ENCODE measurements around the gene LRRC26. TPM values are rescaled to one million over a fixed set of nuclear protein-coding genes. Genes with fewer than 3 reads are reported as not detected.

Gene LRRC26
- total and polyA plus RNA-seq, 7 donors = 0.68 to 6.3 (median 1.3) TPM; not detected in 3

GRCh38 chr9:137145731-137146526 is 23.9 kb downstream of the LRRC26 start:
- no peak overlapping the region for H3K27ac ChIP-seq
- DNase-seq = no peak
- H3K4me3 ChIP-seq = no peak overlapping the region
- H3K27me3 ChIP-seq = peaks cover 7 to 87% (median 65%) of the 10 kb centered on the region in 3 donors
- peaks cover 0 to 5% (median 0%) of the 10 kb centered on the region in 4 donors for H3K4me1 ChIP-seq
- 55 to 60% methylated on average over 49 of the region's 49 CpGs for WGBS, 2 donors
- no peaks in the 10 kb centered on the region for H3K9me3 ChIP-seq
- no peaks in the 10 kb centered on the region for H3K36me3 ChIP-seq
- TF ChIP-seq POLR2A (IDR thresholded peaks at IDR 0.05) (no peak), EP300 (IDR thresholded peaks at IDR 0.05) (no peak), POLR2AphosphoS5 (IDR thresholded peaks at IDR 0.05) (no peak), CTCF (IDR thresholded peaks at IDR 0.05) (no peak)
- intact Hi-C loops (cut with DNase I) = no loop called here

GRCh38 chr9:137143459-137143858 is 26.4 kb downstream of the LRRC26 start:
- no peak for TF ChIP-seq POLR2A (IDR thresholded peaks at IDR 0.05)
- TF ChIP-seq CTCF (IDR thresholded peaks at IDR 0.05) = no peak
- TF ChIP-seq POLR2AphosphoS5 (IDR thresholded peaks at IDR 0.05) = no peak
- no peak for TF ChIP-seq EP300 (IDR thresholded peaks at IDR 0.05)
- H3K9me3 ChIP-seq = no peaks in the 10 kb centered on the region
- peaks cover 26 to 91% (median 83%) of the 10 kb centered on the region in 3 donors for H3K27me3 ChIP-seq
- DNase-seq = no peak
- no peaks in the 10 kb centered on the region for H3K36me3 ChIP-seq
- peaks cover 0 to 10% (median 9%) of the 10 kb centered on the region in 4 donors for H3K4me1 ChIP-seq
- no peak overlapping the region for H3K4me3 ChIP-seq
- WGBS, 2 donors = 50 to 71% methylated on average over 4 of the region's 4 CpGs
- H3K27ac ChIP-seq = no peak overlapping the region
- intact Hi-C loops (cut with DNase I) = no loop called here

GRCh38 chr9:137141976-137142936 is 27.6 kb downstream of the LRRC26 start:
- Histone ChIP-seq H3K9me3 (no peaks in the 10 kb centered on the region), H3K27ac (no peak overlapping the region), H3K4me1 (peaks cover 0 to 12% (median 9%) of the 10 kb centered on the region in 4 donors), H3K4me3 (no peak overlapping the region), H3K36me3 (no peaks in the 10 kb centered on the region), H3K27me3 (peaks cover 36 to 91% (median 83%) of the 10 kb centered on the region in 3 donors)
- intact Hi-C loops (cut with DNase I) = no loop called here
- no peak for DNase-seq
- WGBS, 2 donors = 69 to 80% methylated on average over 24 of the region's 24 CpGs
- TF ChIP-seq POLR2A (IDR thresholded peaks at IDR 0.05) = no peak
- no peak for TF ChIP-seq POLR2AphosphoS5 (IDR thresholded peaks at IDR 0.05)
- TF ChIP-seq EP300 (IDR thresholded peaks at IDR 0.05) = no peak
- no peak for TF ChIP-seq CTCF (IDR thresholded peaks at IDR 0.05)

DNA sequence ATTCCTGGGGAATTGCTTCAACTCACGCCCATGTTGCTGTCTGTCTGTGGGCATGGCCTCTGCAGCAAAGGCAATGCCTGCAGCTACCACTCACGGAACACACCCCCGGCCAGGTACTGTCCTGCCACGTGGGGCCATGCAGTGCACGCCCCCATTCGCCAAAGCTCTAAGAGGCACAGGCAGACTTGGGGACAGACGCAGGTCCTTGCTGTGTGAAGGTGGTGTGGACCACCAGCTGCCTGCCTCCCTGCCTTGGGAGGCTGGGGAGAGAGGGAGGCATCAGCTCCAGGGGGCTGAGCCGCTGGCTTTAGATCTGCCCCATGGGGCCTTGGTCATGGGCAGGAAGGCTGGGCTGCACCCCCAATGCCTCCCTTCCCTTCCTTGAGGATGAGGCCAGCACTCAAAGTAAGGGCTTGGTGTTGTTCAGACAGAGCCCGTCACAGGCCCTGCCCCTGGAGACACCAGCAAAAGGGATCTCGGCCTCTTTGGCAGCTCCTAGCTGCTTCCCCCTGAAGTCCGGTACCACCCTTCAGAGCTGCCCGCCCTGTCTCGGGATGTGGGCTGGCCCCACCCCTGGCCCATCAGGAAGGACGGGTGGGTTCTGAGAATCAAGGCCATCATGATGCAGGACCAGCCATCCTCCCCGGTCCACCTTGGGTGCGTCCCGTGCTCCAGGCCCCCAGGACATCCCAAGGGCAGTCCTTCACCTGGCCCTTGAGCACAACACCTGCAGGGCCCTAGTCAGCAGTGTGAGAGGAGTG is 28.6 kb downstream of the LRRC26 start:
- intact Hi-C loops (cut with DNase I) = no loop called here
- 69 to 77% methylated on average over 17 of the region's 17 CpGs for WGBS, 2 donors
- Histone ChIP-seq H3K36me3 (no peaks in the 10 kb centered on the region), H3K27ac (no peak overlapping the region), H3K4me1 (peaks cover 0 to 12% (median 9%) of the 10 kb centered on the region in 4 donors), H3K4me3 (no peak overlapping the region), H3K9me3 (no peaks in the 10 kb centered on the region), H3K27me3 (peaks cover 45 to 91% (median 83%) of the 10 kb centered on the region in 3 donors)
- no peak for DNase-seq
- no peak for TF ChIP-seq POLR2A (IDR thresholded peaks at IDR 0.05)

Data from sigmoid colon (tissue), 7 donors.